DOHH2 (cell line): ENCODE results near the gene ZPR1.
A peak's percentile ranks its signal among the peaks of the same experiment; 100 is the strongest.
"Not testable (repeated sequence)": the region's sequence is repeated elsewhere in the genome, so short reads cannot be mapped to it uniquely, and the experiment has no call there.

Source experiments
- H3F3A ChIP-seq: fragments of 200-600 bp; sonication (generic), shearing (Covaris generic); 2 replicates; pipeline ENCODE4 v1.6.0; 2016; ENCODE audit warnings: antibody characterized with exemption, mild to moderate bottlenecking; ENCODE audit not compliant: control insufficient read depth, insufficient read depth
- H3K27ac ChIP-seq: fragments of 200-600 bp; sonication (generic); 2 replicates; pipeline ENCODE4 v1.5.1; 2014; ENCODE audit warnings: low read depth, mild to moderate bottlenecking, low read length, moderate library complexity
- H3K27me3 ChIP-seq: fragments of 200-600 bp; sonication (generic); 2 replicates; pipeline ENCODE4 v1.6.1; 2014; ENCODE audit warnings: mild to moderate bottlenecking, low read length, mixed read lengths; ENCODE audit not compliant: control insufficient read depth
- H3K36me3 ChIP-seq: fragments of 200-600 bp; sonication (generic); 2 replicates; pipeline ENCODE4 v1.6.1; 2014; ENCODE audit warnings: mild to moderate bottlenecking, low read length, moderate library complexity, mixed read lengths; ENCODE audit not compliant: control insufficient read depth
- H3K4me1 ChIP-seq: fragments of 200-600 bp; sonication (generic); 2 replicates; pipeline ENCODE4 v1.6.1; 2014; ENCODE audit warnings: mild to moderate bottlenecking, low read length, mixed read lengths; ENCODE audit not compliant: control insufficient read depth
- H3K4me2 ChIP-seq: fragments of 200-600 bp; sonication (generic); 2 replicates; pipeline ENCODE4 v1.6.0; 2014; ENCODE audit warnings: mild to moderate bottlenecking, low read length, moderate library complexity
- H3K4me3 ChIP-seq: fragments of 200-600 bp; sonication (generic); 2 replicates; pipeline ENCODE4 v1.5.1; 2014; ENCODE audit warnings: mild to moderate bottlenecking, low read length, mixed read lengths
- H3K79me2 ChIP-seq: fragments of 200-600 bp; sonication (generic); 2 replicates; pipeline ENCODE4 v1.6.1; 2014; ENCODE audit warnings: mild to moderate bottlenecking, low read length, mixed read lengths; ENCODE audit not compliant: control insufficient read depth
- H3K9me2 ChIP-seq: fragments of 200-600 bp; sonication (generic); replicated peaks from 2 replicates; pipeline ENCODE4 v1.6.1; 2014; ENCODE audit warnings: mild to moderate bottlenecking, low read length, mixed read lengths; ENCODE audit not compliant: control insufficient read depth
- H3K9me3 ChIP-seq: fragments of 200-600 bp; sonication (generic); 2 replicates; pipeline ENCODE4 v1.6.1; 2014; ENCODE audit warnings: antibody characterized with exemption, low read length, mixed read lengths; ENCODE audit not compliant: control insufficient read depth, insufficient read depth
- H4K20me1 ChIP-seq: fragments of 200-600 bp; sonication (generic); 2 replicates; pipeline ENCODE4 v1.6.0; 2014; ENCODE audit warnings: low read depth, mild to moderate bottlenecking, antibody characterized with exemption, low read length, moderate library complexity; ENCODE audit not compliant: control insufficient read depth, insufficient read depth
- EZH2phosphoT487 ChIP-seq: fragments of 200-600 bp; sonication (generic); IDR thresholded peaks from 2 replicates; pipeline ENCODE4 v1.6.1; 2017; ENCODE audit warnings: borderline replicate concordance, mild to moderate bottlenecking, antibody characterized with exemption, low read length, moderate library complexity, mixed read lengths
- TF ChIP-seq, protein P1 (sequence below): fragments of 200-600 bp; sonication (generic); IDR thresholded peaks from one replicate; pipeline ENCODE4 v1.5.1; 2014; ENCODE audit warnings: antibody characterized with exemption, mild to moderate bottlenecking, low read depth, low read length; ENCODE audit not compliant: poor library complexity, severe bottlenecking

Gene ZPR1

DNA sequence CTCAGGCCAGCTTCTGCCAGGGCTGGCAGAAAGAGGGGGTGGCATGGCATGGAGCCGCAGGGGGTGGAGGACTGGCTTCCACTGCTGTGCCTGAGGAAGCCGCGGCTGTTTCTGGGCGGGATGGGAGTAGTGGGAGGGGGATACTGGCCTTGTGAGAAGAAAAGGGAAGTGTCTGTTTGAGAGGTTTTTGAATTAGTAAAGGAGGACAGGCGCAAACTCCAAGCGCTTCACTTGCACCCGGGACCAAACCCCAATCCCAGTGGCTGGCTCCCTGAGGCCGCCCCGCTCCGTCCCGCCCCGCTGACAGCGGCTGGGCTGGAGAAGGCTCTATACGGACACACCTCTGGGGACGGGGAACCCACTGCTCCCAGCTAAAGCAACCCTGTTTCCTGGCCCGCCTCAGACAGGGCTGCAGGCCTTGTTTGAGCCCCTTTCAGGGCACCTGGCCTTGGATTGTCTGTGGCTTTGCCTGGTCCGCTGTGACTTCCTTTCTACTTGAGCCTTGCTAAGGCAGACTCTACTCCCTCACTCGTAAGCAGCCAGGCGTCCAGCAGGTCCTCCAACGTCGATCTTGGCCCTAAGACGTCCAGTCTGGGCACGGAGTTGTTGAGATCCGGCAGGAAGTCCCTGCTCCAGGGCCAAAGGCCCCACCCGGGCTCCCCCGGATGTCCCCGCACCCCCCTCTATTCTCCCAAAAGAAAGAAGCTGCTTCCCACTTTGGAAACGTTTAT lies 47.4 kb upstream of the ZPR1 start:
- Histone ChIP-seq H3K4me2 (peak overlapping the region; percentile 91), H3F3A (no peaks in the 10 kb centered on the region), H3K4me3 (peak overlapping the region; percentile 77), H3K9me2 (no peaks in the 10 kb centered on the region), H3K79me2 (no peaks in the 10 kb centered on the region), H3K9me3 (no peaks in the 10 kb centered on the region), H3K27ac (no peak overlapping the region), H3K36me3 (no peaks in the 10 kb centered on the region), H4K20me1 (no peaks in the 10 kb centered on the region), H3K27me3 (no peaks in the 10 kb centered on the region), H3K4me1 (peaks cover 13% of the 10 kb centered on the region)
- TF ChIP-seq, protein P1, sequence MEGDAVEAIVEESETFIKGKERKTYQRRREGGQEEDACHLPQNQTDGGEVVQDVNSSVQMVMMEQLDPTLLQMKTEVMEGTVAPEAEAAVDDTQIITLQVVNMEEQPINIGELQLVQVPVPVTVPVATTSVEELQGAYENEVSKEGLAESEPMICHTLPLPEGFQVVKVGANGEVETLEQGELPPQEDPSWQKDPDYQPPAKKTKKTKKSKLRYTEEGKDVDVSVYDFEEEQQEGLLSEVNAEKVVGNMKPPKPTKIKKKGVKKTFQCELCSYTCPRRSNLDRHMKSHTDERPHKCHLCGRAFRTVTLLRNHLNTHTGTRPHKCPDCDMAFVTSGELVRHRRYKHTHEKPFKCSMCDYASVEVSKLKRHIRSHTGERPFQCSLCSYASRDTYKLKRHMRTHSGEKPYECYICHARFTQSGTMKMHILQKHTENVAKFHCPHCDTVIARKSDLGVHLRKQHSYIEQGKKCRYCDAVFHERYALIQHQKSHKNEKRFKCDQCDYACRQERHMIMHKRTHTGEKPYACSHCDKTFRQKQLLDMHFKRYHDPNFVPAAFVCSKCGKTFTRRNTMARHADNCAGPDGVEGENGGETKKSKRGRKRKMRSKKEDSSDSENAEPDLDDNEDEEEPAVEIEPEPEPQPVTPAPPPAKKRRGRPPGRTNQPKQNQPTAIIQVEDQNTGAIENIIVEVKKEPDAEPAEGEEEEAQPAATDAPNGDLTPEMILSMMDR, result no peak
- TF ChIP-seq EZH2phosphoT487, result no peak

DNA sequence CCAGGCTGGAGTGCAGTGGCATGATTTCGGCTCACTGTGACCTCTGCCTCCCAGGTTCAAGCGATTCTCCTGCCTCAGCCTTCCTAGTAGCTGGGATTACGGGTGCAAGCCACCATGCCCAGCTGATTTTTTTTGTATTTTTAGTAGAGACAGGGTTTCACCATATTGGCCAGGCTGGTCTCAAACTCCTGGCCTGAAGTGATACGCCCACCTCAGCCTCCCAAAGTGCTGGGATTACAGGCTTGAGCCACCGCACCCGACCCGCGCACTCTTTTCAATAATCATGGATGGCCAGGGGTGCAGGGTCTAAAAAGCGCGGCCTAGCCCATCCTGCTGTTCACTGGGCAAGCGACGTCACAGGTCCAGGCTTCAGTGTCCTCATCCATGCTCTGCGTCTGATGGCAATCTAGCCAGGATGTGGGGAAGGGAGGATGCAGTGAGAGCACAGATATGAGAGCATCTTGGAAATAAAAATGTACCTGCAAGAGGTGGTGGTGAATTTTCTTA lies 46.8 kb upstream of the ZPR1 start:
- not testable (repeated sequence) for H3K79me2 ChIP-seq, H4K20me1 ChIP-seq, H3K36me3 ChIP-seq, H3K9me3 ChIP-seq, H3F3A ChIP-seq, H3K4me3 ChIP-seq, H3K27me3 ChIP-seq, H3K9me2 ChIP-seq, H3K27ac ChIP-seq
- Histone ChIP-seq H3K4me1 (peaks cover 13% of the 10 kb centered on the region), H3K4me2 (peak overlapping the region; percentile 91; the same call in 1 of the 2 replicates)

GRCh38 chr11:116833816-116834534 lies 46.2 kb upstream of the ZPR1 start:
- H3K27ac ChIP-seq, result no peak overlapping the region
- H3K4me2 ChIP-seq, result no peak overlapping the region

More at GRCh38 chr11:116833816-116834534, 46.2 kb upstream of the ZPR1 start:
- no peak for TF ChIP-seq EZH2phosphoT487
- TF ChIP-seq, protein P1, result no peak
- Histone ChIP-seq H3K79me2 (no peaks in the 10 kb centered on the region), H4K20me1 (no peaks in the 10 kb centered on the region), H3K27me3 (no peaks in the 10 kb centered on the region), H3K36me3 (no peaks in the 10 kb centered on the region), H3K9me2 (no peaks in the 10 kb centered on the region), H3K4me1 (peaks cover 13% of the 10 kb centered on the region), H3F3A (no peaks in the 10 kb centered on the region), H3K9me3 (no peaks in the 10 kb centered on the region), H3K4me3 (no peak overlapping the region)
